ENCODE measurements around the gene ANXA10. TPM values are rescaled to one million over a fixed set of nuclear protein-coding genes. Genes with fewer than 3 reads are reported as not detected.
A peak's percentile ranks its signal among the peaks of the same experiment; 100 is the strongest.
"Not testable (repeated sequence)": the region's sequence is repeated elsewhere in the genome, so short reads cannot be mapped to it uniquely, and the experiment has no call there.

Gene ANXA10
- total RNA-seq, 1 donor from 2014 or later: 36.3 TPM

DNA sequence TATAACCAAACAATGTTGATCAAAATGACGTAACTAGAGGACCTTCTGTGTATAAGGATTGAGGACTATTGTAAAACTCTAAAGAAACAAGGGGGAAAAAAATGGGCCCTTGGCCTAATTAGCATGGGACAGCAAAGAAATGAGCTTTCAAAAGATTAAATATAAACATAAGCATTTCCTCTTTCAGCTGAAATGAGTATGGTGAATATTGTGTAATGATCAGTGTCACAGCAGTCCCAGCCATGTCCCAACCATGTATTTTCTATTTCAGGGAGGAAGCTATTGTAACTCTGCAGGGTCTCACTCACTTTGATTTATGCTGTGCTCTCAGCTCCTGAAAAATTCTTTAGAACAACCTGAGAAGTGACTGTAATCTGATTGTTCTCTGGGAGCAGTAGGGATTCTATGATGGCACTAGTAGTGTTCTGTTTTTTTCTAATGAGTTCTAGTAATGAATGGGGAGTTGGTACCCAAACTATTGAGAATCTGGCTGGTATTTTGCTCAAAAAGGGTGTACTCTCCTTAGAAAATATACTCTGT is 25.8 kb downstream of the ANXA10 start:
- DNase-seq (ENCODE audit: low spot score): no peak

DNA sequence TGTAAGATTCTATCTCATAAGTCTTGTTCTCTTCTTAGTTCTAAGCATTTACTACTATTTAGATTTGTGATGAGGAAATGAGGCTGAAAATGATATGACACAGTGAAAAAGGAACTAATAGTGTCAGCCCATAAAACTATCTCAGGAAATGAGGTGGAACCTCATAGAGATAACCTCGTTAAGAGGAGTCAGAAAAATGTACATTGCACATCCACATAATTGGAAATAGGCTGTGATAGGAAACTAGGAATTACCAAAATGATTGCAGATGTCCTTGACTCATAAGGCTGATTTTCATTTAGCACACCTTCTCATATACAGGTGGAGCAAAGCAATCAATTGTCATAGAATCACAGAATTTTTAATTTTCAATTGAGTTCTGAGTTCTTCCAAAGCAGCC is 26.8 kb downstream of the ANXA10 start:
- DNase-seq (ENCODE audit: low spot score): no peak

DNA sequence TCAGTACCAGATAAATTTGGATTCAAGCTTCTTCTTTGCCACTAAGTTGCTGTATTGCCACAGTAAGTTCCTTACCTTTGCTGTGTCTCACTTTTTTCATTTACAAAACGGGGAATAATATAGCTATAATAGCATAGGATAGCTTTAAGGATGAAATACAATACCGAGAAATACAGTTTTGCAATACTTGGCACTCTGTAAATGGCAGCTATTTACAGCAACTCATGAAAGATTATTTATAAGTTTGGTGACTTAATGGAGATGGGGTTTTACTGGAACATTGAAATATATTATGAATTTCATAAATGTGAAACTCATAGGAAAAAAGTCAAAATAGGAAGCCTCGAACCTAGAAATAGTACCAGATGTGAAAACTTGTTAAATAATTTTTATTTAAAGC is 27.6 kb downstream of the ANXA10 start:
- DNase-seq (ENCODE audit: low spot score): no peak

DNA sequence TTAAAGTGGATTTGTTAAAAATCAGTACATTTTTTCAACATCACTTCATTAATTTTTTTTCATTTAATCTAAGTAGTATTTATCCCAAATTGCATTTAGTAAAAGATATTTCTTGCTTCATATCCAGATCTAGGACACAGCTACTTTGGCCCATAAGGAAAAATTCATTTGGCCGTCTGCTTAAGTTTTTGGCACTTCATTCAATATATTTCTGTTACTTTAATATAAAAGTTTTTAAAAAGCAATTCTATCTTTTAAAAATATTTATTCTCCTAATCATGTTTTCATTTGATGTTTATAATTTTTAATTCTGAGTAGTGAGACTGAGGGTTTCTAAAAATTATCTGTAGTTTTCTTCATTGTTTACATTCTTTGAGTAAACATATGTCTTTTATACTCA is 28.5 kb downstream of the ANXA10 start:
- DNase-seq (ENCODE audit: low spot score): no peak

DNA sequence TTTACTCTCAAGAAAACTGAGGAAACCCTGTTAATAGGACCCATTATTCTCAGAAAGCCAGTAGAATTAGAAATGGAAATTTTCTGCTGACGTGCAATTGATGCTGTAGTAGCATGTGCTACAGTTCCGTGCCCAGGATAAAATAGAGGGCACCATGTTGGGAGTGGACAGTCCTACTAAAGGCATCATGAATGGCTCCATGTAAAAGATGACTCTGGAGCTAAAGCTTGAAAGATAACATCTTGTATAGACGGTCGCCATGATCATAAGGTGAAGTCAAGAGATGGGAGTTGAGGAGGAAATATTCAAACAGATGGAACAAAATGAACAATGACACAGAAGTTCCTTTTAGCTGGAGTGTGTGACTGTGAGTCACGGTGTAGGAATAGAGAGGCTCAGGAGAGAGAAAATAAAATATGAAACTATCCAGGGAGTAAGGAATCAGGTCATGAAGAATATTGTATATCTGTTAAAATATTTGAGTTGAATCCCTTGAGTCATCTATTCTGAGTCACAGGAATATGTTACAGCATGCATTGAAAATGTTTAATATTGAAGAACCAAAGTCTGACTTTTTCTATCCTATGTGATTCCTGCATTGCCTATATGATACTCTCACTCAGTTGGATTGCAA is 31.8 kb downstream of the ANXA10 start:
- no peak for DNase-seq (ENCODE audit: low spot score)

DNA sequence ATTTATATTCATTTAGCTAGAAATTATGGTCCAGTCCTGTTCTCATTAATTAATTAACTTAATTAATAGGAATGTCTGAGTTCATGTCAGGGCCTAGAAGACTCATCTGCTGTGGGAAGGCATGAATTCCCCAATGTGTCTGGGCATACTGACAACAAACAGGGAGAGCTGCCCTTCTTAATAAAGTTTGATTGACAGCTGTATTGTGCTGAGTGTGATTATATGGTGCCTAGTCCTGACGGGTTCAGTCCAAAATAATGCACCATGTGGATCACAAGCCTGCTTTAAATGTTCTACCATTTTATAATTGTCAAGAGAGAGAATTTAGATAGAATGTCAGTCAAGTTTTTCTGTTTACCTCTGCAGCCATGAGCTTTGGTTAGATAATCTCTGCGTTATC is 34.6 kb downstream of the ANXA10 start:
- DNase-seq (ENCODE audit: low spot score): no peak

DNA sequence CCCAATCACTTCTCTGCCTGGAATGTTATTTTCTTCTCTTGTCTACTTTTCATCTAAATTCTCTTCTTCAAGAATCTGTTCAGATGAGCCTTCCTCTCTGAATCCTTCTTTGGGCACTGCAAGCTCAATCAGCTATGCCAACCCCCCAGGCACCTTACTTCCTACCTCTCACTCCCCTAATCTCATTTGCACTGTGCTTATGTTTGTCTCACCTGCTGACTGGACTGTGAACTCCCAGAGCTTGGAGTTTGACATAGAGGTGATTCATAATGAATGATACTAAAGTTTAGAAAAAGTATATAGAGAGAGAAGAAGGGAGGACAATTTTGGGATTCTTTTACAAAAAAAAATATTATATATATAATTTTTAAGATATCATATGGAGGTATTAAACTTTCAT is 36.3 kb downstream of the ANXA10 start:
- DNase-seq (ENCODE audit: low spot score): no peak

DNA sequence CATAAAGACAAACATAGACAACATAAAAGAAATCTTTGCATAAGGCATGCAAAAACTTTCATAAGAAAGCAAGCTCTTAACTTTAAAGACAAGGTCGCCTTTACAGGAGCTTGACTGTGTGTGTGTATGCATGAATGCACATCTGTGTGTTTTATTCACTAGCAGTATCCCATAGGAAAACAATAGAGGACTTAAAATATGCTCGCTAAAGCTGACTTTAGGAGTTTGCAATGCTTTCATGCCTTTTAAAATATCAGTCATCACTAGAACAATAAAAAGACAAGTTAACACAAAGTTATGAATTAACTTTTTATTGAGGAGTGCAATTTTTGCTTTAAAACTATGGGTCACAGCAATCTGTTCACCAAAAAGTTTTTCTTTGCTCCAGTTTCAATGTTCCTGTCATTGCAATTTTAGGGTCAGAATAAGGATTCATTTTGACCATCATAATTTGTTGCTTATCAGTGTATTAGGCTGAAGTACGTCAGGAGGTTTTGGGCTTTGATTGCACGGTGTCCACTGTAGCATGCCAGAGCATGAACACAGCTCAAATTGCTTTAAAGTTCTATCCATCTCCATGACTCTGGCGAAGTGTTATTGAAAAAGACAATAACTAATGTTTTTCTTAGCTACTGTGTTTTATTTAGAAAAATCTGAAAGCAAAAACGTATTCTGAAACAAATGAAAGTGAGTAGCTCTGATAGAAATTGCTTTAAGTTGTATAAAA is 36.9 kb downstream of the ANXA10 start:
- DNase-seq (ENCODE audit: low spot score): no peak

DNA sequence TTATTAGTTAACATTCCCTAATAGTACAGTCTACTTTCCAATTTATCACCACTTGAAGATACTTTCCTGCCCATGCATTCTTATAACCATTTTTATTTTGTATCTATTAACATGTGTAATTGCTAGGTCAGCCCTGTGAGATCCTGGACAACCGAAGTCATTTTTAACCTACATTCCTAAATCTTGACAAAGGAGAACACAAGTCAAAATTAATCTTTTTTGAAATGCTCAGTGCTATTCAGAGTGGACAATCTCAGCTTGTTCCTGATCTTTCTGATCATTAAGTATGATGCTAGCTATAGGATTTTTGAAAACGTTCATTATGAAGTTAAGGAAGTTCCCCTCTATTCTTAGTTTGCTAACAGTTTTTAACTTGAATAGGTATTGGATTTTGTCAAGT is 37.5 kb downstream of the ANXA10 start:
- DNase-seq (ENCODE audit: low spot score): no peak

DNA sequence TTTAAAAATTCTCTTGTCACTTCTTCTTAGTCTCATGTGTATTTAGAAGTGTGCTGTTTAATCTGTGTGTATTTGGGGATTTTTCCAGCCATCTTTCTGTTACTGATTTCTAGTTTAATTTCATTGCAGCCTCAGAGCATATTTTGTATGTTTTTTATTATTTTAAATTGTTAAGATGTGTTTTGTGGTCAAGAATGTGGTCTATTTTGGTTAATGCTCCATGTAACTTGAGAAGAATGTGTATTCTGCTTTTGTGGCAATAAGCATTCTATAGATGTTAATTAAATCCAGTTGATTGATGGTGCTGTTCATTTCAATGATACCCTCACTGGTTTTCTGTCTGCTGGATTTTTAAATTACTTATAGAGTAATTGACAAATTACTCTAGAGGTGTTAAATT is 38.9 kb downstream of the ANXA10 start:
- DNase-seq (ENCODE audit: low spot score): no peak

DNA sequence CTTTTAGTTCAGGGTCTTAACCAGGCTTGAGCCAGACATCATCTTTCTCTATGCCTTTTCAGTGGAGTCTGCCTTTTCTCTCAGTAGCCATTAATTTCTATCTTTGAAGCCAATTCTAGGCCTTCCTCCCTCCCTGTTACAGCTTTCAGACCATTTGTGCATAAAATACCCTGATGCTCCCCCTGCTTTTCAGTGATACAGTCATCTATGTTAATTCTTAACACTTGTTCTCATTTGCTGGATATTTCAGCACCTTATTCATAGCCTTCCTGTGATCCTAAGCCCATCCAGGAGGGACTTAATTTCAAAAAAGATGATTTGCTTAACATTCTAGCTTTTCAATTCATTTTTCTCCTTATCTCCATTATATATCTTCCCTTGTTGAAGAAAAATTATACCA is 42.3 kb downstream of the ANXA10 start:
- DNase-seq (ENCODE audit: low spot score): no peak

DNA sequence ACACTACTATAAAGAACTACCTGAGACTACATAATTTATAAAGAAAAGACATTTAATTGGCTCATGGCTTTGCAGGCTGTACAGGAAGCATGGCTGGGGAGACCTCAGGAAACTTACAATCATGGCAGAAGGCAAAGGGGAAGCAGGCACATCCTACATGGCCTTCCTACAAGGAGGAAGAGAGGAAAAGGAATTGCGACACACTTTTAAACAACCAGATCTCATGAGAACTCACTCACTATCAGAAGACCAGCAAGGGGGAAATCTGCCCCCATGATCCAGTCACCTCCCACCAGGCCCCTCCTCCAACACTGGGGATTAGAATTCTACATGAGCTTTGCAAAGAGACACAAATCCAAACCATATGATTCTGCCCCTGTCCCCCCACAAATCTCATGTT is 43.5 kb downstream of the ANXA10 start:
- not testable (repeated sequence) for DNase-seq (ENCODE audit: low spot score)

DNA sequence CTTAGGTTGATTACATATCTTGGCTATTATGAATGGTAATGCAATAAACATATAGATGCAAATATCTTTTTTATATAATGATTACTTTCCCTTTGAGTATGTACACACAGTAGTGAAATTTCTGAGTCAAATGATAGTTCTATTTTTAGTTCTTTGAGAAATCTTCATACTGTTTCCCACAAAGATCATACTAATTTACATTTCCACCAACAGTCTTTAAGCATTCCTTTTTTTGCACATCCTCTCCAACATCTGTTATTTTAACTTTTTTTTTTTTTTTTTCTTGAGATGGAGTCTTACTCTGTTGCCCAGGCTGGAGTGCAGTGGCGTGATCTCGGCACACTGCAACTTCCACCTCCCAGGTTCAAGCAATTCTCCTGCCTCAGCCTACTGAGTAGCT is 45.4 kb downstream of the ANXA10 start:
- DNase-seq (ENCODE audit: low spot score): not testable (repeated sequence)

DNA sequence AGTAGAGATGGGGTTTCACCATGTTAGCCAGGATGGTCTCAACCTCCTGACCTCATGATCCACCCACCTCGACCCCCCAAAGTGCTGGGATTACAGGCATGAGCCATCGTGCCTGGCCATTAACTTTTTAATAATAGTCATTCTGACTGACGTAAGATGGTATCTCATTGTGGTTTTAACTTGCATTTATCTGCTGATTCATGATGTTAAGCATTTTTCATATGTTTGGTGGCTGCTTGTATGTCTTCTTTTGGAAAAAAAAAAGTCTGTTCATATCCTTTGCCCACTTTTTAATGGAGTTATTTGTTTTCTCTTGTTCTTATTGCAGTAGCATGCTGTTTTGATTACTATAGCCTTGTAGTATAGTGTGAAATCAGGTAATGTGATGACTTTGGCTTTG is 45.8 kb downstream of the ANXA10 start:
- no peak for DNase-seq (ENCODE audit: low spot score)

DNA sequence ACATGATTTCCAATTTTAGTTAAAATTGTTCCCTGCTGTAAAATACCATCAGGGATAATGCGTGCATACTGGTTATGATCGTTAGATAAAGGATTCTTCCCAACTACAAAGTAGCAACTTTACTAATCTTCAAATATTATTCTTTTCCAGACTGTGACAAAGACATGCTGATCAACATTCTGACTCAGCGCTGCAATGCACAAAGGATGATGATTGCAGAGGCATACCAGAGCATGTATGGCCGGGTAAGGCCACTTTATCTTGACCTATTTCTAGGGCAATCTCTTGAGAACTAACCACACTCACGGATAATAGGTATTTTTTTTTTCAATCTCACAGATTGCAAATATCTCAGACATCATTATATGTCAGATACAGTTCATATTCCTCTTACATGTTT is 47.0 kb downstream of the ANXA10 start:
- DNase-seq (ENCODE audit: low spot score): no peak

DNA sequence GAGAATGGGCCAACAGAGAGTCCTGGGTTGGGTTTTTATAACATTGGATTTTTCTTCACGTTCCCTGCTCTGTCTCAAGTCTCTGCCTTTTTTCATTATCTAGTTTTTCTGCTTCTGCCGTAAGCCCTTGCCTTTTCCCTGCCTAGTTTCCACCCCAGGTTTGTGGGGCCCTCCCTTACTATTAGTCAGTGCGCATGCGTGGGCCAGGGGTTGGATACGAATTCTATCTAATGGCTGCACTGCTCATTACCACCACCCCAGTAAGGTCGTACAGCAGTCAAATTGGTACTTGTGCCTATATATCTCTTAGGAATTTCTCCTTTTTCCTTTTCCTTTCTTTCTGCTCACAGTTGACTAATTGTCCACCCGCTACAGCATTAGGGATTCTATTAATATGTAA is 49.4 kb downstream of the ANXA10 start:
- DNase-seq (ENCODE audit: low spot score): no peak

DNA sequence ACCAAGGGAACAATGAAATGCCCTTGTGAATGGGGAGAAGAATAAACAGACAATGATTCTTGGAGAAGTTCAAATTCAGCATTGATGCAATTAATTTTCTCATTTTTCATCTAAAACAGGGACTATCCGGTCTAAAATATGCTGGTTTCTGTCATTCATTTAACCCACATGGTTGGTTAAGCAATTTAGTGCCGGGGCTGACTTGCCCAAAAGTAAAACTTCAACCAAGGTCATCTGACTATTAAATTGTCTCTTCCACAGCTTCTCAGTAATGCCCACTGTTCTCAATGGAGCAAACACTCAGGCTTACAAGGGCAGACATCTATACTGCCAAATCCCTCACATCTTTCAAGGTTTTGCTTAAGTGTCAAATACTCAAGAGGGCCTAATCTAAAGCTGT is 51.3 kb downstream of the ANXA10 start:
- DNase-seq (ENCODE audit: low spot score): no peak

DNA sequence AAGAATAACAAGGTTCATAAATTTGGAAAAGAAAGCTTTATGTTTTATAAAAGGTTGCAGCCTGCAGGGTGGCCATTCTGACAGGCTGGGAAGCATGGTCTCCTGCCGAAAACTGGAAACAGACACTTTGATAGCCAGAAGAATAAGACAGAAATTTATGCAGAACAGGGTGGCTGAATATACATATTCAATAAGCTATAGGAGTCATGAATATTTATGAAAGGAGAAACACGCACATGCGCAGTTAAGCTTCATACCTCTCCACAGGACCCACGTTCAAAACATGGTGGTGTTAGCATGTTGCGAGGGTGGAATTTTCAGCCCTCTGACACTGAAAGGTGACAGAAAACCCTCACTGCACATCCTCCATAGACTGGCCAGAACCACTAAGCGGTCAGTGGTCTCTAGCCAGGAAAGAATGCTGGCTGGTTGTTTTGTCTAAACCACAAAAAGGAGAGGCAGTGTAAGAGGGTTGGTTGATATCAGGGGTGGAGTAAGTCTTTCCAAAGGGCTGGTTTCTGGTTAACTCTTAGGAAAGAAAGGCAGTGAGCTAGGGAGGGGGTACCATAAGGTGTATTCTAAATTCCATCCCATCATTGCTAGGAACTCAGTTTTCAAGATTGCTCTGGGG is 58.2 kb downstream of the ANXA10 start:
- DNase-seq (ENCODE audit: low spot score): no peak

DNA sequence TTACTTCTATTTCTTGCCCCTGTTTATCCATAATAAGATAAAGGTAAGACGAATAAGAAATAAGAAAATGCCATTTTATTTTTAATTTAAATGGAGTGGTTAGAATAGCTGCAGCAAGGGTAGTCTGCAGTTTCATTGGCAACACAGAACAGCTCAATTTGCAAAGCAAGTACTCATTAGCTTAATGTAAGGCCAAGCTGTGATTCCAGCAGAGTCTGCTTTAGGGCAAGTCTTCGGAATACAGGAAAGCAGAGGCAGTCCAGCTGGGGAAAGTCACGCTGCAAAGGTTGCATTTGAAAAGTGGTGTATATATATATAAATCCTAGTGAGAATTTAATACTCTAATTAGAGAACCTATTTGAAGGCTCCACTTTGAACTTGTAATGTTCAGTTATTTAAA is 59.0 kb downstream of the ANXA10 start:
- DNase-seq (ENCODE audit: low spot score): no peak

DNA sequence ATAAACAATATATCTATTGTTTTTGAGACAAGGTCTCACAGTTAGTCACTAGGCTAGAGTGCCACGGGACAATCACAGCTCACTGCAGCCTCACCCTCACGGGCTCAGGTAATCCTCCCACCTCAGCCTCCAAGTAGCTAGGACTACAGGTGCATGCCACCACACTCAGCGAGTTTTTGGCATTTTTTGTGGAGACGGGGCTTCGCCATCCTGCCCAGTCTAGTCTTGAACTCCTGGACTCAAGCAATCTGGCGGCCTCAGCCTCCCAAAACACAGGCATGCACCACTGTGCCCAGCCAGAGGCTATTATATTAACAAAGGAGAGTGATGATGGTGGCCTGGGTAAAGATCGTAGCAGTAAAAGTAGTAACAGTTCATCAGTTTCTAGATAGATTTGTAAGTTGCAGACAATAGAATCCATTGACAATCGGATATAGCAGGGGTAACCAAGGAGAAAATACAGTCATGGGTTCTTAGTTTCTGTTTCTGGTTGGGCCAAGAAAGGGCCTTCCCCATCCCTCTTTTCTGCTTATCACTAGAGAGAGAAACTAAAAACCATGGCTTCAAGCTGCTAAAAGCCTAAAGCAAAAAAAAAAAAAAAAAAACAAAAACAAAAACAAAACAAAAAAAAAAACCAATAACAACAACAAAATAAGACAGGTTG is 60.6 kb downstream of the ANXA10 start:
- DNase-seq (ENCODE audit: low spot score): no peak

DNA sequence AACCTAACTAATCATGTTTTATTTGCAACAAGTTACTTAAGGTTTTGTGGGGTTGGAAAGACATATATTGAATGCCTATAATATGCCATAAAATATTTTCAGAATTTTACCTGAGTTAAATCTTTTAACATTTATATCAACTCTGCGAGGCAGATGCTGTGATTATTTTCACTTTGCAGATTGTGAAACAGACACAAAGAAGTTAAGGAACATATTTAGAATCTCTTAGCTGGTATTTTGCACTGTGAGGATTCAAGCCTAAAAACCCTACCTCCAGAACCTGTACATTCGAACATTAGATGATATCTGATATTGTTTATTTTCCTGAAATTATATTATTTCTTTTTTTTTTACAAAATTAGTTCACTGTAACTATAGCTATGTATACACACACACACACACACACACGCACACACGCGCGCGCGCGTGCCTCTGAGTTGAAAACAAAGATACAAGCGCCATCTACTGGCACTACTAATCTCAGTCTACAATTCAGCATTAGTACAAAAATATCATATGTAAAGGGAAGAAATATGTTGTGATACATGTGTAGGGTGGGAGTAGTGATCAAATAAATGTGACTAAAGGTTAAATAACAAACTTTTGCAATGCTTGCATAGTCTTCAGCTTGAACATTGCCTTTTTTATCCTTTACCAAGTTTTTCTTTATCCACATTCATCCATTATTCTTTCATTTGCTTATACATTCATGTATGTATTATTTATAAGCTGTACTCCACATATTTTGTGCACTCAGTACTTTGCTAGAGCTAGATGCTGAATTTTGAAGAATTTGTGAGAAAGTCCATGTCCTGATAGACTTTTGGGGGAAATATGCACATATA is 61.5 kb downstream of the ANXA10 start:
- DNase-seq (ENCODE audit: low spot score): peak; percentile 79
